Measurements from ENCODE around the gene CECR2. TPM values are rescaled to one million over a fixed set of nuclear protein-coding genes. Genes with fewer than 3 reads are reported as not detected.

CECR2 gene
- total RNA-seq, 1 experiment from 2014 or later, result 3.6 TPM

GRCh38 chr22:17339095-17339693, 30.1 kb upstream of the CECR2 start:
- no TSS peak for BruUV-seq (replicated peaks)

GRCh38 chr22:17342361-17342760, 26.9 kb upstream of the CECR2 start:
- Histone ChIP-seq H3K4me3 (ENCODE audit: low read depth in 2 of 2, low read length in 2 of 2) (no peak overlapping the region), H3K27me3 (ENCODE audit: control insufficient read depth, insufficient read depth, low read length) (no peaks in the 10 kb centered on the region), H3K36me3 (ENCODE audit: control insufficient read depth, insufficient read depth, low read length) (no peaks in the 10 kb centered on the region), H3K9me3 (ENCODE audit: control insufficient read depth, insufficient read depth, low read depth, low read length) (no peaks in the 10 kb centered on the region), H3K4me1 (ENCODE audit: control insufficient read depth, insufficient read depth, low read length) (no peaks in the 10 kb centered on the region), H3K27ac (ENCODE audit: low read length) (no peak overlapping the region)
- ChIA-PET CTCF (no interaction called here), POLR2A (no interaction called here)
- BruUV-seq (replicated peaks), result no TSS peak
- ATAC-seq, result no peak
- in situ Hi-C loops (cut with HindIII; ENCODE audit: low pct_unique_long_range_greater_than_20kb, low sequenced_read_pairs), result no loop called here
- intact Hi-C loops (cut with micrococcal nuclease; ENCODE audit: unreplicated experiment), result no loop called here
- no peak for TF ChIP-seq CTCF (IDR thresholded peaks at IDR 0.05)
- TF ChIP-seq TCF7L2 (IDR thresholded peaks at IDR 0.05; ENCODE audit: low read depth, low read length), result no peak
- no peak for TF ChIP-seq SIN3A (IDR thresholded peaks at IDR 0.05; ENCODE audit: borderline replicate concordance, insufficient read depth, low read depth, low read length)
- TF ChIP-seq REST (IDR thresholded peaks at IDR 0.05; ENCODE audit: insufficient read depth in 1 of 2, low read depth in 2 of 2, low read length in 1 of 2), result no peak
- TF ChIP-seq POLR2AphosphoS5 (IDR thresholded peaks at IDR 0.05; ENCODE audit: low read depth, low read length), result no peak
- DNase-seq (ENCODE audit: low read depth, low spot score), result no peak

More at GRCh38 chr22:17339095-17339693, 30.1 kb upstream of the CECR2 start:
- in situ Hi-C loops (cut with HindIII; ENCODE audit: low pct_unique_long_range_greater_than_20kb, low sequenced_read_pairs) (no loop called here), intact Hi-C loops (cut with micrococcal nuclease; ENCODE audit: unreplicated experiment) (no loop called here)
- no peaks in the 10 kb centered on the region for H3K27me3 ChIP-seq (ENCODE audit: control insufficient read depth, insufficient read depth, low read length)
- ChIA-PET CTCF (interaction anchor here (0.6 kb wide), 1 partner anchor 62 kb away, joined by 9 read pairs; no protein-coding TSS in a partner anchor), POLR2A (interaction anchor here (0.6 kb wide), 1 partner anchor 10 kb away, joined by 3 read pairs; no protein-coding TSS in a partner anchor)
- TF ChIP-seq CTCF (IDR thresholded peaks at IDR 0.05) (no peak), TCF7L2 (IDR thresholded peaks at IDR 0.05; ENCODE audit: low read depth, low read length) (no peak), POLR2AphosphoS5 (IDR thresholded peaks at IDR 0.05; ENCODE audit: low read depth, low read length) (no peak), SIN3A (IDR thresholded peaks at IDR 0.05; ENCODE audit: borderline replicate concordance, insufficient read depth, low read depth, low read length) (no peak), REST (IDR thresholded peaks at IDR 0.05; ENCODE audit: insufficient read depth in 1 of 2, low read depth in 2 of 2, low read length in 1 of 2) (no peak)
- no peaks in the 10 kb centered on the region for H3K9me3 ChIP-seq (ENCODE audit: control insufficient read depth, insufficient read depth, low read depth, low read length)
- ATAC-seq, result no peak
- no peaks in the 10 kb centered on the region for H3K4me1 ChIP-seq (ENCODE audit: control insufficient read depth, insufficient read depth, low read length)
- no peak overlapping the region for H3K27ac ChIP-seq (ENCODE audit: low read length)
- no peak for DNase-seq (ENCODE audit: low read depth, low spot score)
- H3K4me3 ChIP-seq (ENCODE audit: low read depth in 2 of 2, low read length in 2 of 2), result no peak overlapping the region
- no peaks in the 10 kb centered on the region for H3K36me3 ChIP-seq (ENCODE audit: control insufficient read depth, insufficient read depth, low read length)
